ENCODE data around the gene ALG12. TPM values are rescaled to one million over a fixed set of nuclear protein-coding genes. Genes with fewer than 3 reads are reported as not detected.
A peak's percentile ranks its signal among the peaks of the same experiment; 100 is the strongest.

The ALG12 gene
- polyA plus RNA-seq, 1 of the 3 experiments (the other 2 are of a cell fraction): 9.9 TPM

DNA sequence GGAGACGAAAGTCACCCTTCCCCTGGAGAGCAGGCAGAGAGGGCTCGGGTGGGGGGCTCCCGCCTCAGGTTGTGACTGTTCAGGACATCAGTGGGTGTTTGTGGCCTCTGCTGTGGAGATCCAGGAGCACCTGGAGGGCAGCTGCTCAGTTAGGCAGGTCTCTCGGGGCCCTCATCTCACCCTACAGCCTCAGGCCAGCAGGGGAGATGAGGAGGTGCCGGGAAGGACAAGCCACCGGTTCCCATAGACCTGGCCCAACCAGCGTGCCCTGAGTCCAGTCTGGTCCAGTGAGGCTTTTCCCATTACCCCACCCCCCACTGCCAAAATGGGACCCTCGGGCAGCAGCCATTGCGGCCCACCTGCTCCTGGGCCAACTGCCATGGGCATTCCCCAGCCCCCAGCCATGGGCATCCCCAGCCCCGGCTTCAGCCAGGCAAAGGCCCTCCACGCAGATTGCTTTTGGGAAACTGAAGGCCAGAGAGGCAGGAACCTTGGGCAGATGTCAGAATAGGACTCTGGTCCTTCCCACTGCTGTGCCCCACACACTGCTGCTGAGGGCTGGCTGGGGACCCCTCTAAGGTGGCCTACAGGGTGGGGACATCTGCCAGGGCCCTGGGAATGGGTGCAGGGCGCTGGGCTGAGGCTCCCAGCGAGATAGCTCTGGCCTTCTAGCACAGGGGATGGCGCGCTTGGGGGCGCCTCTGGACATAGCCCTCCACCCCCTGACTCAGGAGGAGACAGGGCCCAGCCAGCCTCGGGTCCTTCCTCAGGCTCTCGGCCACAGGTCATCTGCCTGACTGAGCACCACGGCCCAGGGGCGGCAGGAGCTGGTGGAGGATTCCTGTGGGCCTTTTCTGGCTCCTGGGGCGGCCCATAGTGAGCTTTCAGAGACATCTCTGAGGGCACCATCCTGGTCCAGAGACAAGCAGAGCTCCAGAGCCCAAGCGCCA, 47.1 kb upstream of the ALG12 start:
- 96% methylated on average over 6 of the region's 22 CpGs for WGBS (ENCODE audit: low lambda C conversion rate)
- Histone ChIP-seq H3K9me2 (no peaks in the 10 kb centered on the region), H3K79me2 (ENCODE audit: insufficient read depth) (peaks cover 31% of the 10 kb centered on the region), H2AFZ (ENCODE audit: low read depth) (no peak overlapping the region), H3F3A (replicated peaks; ENCODE audit: insufficient read depth) (no peaks in the 10 kb centered on the region), H3K4me2 (no peak overlapping the region), H4K20me1 (ENCODE audit: insufficient read depth) (peaks cover 7% of the 10 kb centered on the region), H3K27ac (ENCODE audit: low read depth in 2 of 2, low read length in 1 of 2) (no peak overlapping the region), H3K4me1 (ENCODE audit: control insufficient read depth in 1 of 2, insufficient read depth in 2 of 2, low read depth in 1 of 2, low read length in 1 of 2) (peaks cover 16 to 35% of the 10 kb centered on the region in 2 experiments; a peak in 2 of 4 replicates), H3K4me3 (ENCODE audit: low read depth in 2 of 2, low read length in 1 of 2) (no peak overlapping the region), H3K27me3 (ENCODE audit: insufficient read depth) (no peaks in the 10 kb centered on the region), H3K9me3 (no peaks in the 10 kb centered on the region), H3K36me3 (replicated peaks in 1 of 2; ENCODE audit: control insufficient read depth in 1 of 2, insufficient read depth in 2 of 2, low read length in 1 of 2) (peaks cover 5 to 16% of the 10 kb centered on the region in 2 experiments), H3K9ac (no peak overlapping the region)
- no peak for TF ChIP-seq PBX3 (IDR thresholded peaks at IDR 0.05)
- TF ChIP-seq MXI1 (IDR thresholded peaks at IDR 0.05; ENCODE audit: low read depth, low read length): no peak
- TF ChIP-seq JUND (IDR thresholded peaks at IDR 0.05): no peak
- TF ChIP-seq TEAD4 (IDR thresholded peaks at IDR 0.05; ENCODE audit: borderline replicate concordance, insufficient read depth): no peak
- no peak for TF ChIP-seq IRF3 (IDR thresholded peaks at IDR 0.05; ENCODE audit: low read depth, low read length)
- no peak for TF ChIP-seq POLR2AphosphoS5 (IDR thresholded peaks at IDR 0.05; ENCODE audit: low read depth, low read length)
- TF ChIP-seq GABPA (IDR thresholded peaks at IDR 0.05; ENCODE audit: low read depth): no peak
- no peak for TF ChIP-seq TCF12 (IDR thresholded peaks at IDR 0.05)
- TF ChIP-seq NFIC (IDR thresholded peaks at IDR 0.05; ENCODE audit: borderline replicate concordance): no peak
- no peak for TF ChIP-seq SMC3 (IDR thresholded peaks at IDR 0.05; ENCODE audit: low read depth, low read length)
- no peak for TF ChIP-seq ELF1 (IDR thresholded peaks at IDR 0.05)
- TF ChIP-seq YY1 (IDR thresholded peaks at IDR 0.05; ENCODE audit: low read depth): no peak
- no peak for TF ChIP-seq SIN3A (IDR thresholded peaks at IDR 0.05; ENCODE audit: borderline replicate concordance, low read depth, low read length)
- no peak for TF ChIP-seq RAD21 (IDR thresholded peaks at IDR 0.05; ENCODE audit: low read length)
- no peak for TF ChIP-seq RFX5 (IDR thresholded peaks at IDR 0.05; ENCODE audit: low read length)
- no peak for TF ChIP-seq RCOR1 (IDR thresholded peaks at IDR 0.05; ENCODE audit: low read length)
- CTCF ChIA-PET: interaction anchor here (3.0 to 3.9 kb wide), 3 partner anchors 28 to 65 kb away, joined by 10 to 18 read pairs (median 17); no protein-coding TSS in a partner anchor
- DNase-seq: peak; percentile 19
- POLR2A ChIA-PET: no interaction called here
